Bronchial epithelial cell (primary cell): ENCODE results near the gene TMEM120B. TPM values are rescaled to one million over a fixed set of nuclear protein-coding genes. Genes with fewer than 3 reads are reported as not detected.
"Not testable (repeated sequence)": the region's sequence is repeated elsewhere in the genome, so short reads cannot be mapped to it uniquely, and the experiment has no call there.

Experiments used
- DNase-seq: peaks from one replicate; pipeline ENCODE4 v3.0.0-alpha.2; 2010; ENCODE audit warnings: low read depth
- FAIRE-seq: peaks from 2 replicates; lab custom pipeline; 2011; peaks lifted over from hg19 to GRCh38; lab: Jason Lieb, UNC
- H3K27me3 ChIP-seq: 2 replicates; pipeline ENCODE4 v1.5.1; 2011; ENCODE audit warnings: low read length; ENCODE audit not compliant: control insufficient read depth, insufficient read depth
- H3K36me3 ChIP-seq: 2 replicates; pipeline ENCODE4 v1.5.1; 2011; ENCODE audit warnings: low read length; ENCODE audit not compliant: control insufficient read depth, insufficient read depth
- H3K4me3 ChIP-seq: 2 replicates; pipeline ENCODE4 v1.5.1; 2011; ENCODE audit warnings: mild to moderate bottlenecking, low read depth, low read length, control low read depth
- CTCF ChIP-seq: IDR thresholded peaks from 2 replicates; pipeline ENCODE4 v1.5.1; 2011; ENCODE audit warnings: mild to moderate bottlenecking, moderate library complexity, low read length, control low read depth, inconsistent platforms; ENCODE audit not compliant: insufficient read depth, severe bottlenecking
- total RNA-seq: library from RNA; depleted of rRNA; stranded (reverse); fragments of >200 nt; gene quantifications from 2 replicates; pipeline ENCODE4 v1.2.1, GENCODE V29; 2014

The TMEM120B gene
- total RNA-seq, 1 donor from 2014 or later, result 9.7 TPM

DNA sequence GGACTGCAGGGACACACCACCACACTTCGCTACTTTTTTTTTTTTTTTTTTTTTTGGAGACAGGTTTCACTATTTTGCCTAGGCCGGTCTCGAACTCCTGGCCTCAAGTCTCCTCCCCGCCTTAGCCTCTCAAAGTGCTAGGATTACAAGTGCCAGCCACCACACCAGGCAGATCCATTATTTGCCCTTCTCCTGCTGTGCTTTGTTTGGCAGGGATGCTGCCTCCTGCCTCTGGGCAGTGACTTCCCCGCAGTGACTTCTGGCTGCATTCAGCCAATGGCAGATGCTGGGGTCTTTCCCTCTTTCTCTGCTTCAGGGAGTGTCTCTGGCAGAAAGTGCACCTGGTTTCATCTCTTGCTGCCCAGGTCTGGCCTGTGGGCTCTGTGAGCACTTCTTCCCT lies 36.4 kb upstream of the TMEM120B start:
- DNase-seq (no peak), FAIRE-seq (no peak)
- no peak for TF ChIP-seq CTCF
- no peaks in the 10 kb centered on the region for H3K36me3 ChIP-seq
- no peak overlapping the region for H3K4me3 ChIP-seq
- H3K27me3 ChIP-seq, result no peaks in the 10 kb centered on the region

- no peak for TF ChIP-seq CTCF
- FAIRE-seq, result no peak
Observed at GRCh38 chr12:121678305-121678704, 34.2 kb upstream of the TMEM120B start.

GRCh38 chr12:121678716-121679300 lies 33.7 kb upstream of the TMEM120B start:
- TF ChIP-seq CTCF, result no peak
- FAIRE-seq, result no peak
- H3K36me3 ChIP-seq, result no peaks in the 10 kb centered on the region
- no peaks in the 10 kb centered on the region for H3K27me3 ChIP-seq
- no peak for DNase-seq
- H3K4me3 ChIP-seq, result no peak overlapping the region

More at GRCh38 chr12:121678305-121678704, 34.2 kb upstream of the TMEM120B start:
- H3K4me3 ChIP-seq, result no peak overlapping the region
- H3K36me3 ChIP-seq, result no peaks in the 10 kb centered on the region
- no peaks in the 10 kb centered on the region for H3K27me3 ChIP-seq
- DNase-seq, result no peak

- not testable (repeated sequence) for H3K27me3 ChIP-seq, H3K36me3 ChIP-seq, DNase-seq, H3K4me3 ChIP-seq, FAIRE-seq
Observed at GRCh38 chr12:121679661-121680197, 32.8 kb upstream of the TMEM120B start.

- DNase-seq, result no peak
- no peak for TF ChIP-seq CTCF
- Histone ChIP-seq H3K36me3 (no peaks in the 10 kb centered on the region), H3K4me3 (no peak overlapping the region), H3K27me3 (no peaks in the 10 kb centered on the region)
- FAIRE-seq, result no peak
Observed at GRCh38 chr12:121688966-121689365, 23.6 kb upstream of the TMEM120B start.

DNA sequence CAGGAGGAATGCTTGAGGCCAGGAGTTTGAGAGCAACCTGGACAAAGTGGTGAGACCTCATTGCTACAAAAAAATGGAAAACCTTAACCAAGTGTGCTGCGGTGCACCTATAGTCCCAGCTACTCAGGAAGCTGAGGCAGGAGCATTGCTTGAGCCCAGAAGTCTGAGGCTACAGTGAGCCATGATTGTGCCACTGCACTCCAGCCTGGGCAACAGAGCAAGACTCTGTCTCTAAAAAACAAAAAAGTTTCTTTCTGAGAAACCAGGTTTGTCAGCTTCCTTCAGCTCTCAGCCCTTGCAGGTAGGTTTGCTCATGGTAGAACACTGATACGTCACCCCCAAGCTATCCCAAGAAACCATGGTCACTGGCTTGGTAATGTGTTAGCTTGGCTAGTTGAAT lies 23.1 kb upstream of the TMEM120B start:
- H3K4me3 ChIP-seq, result no peak overlapping the region
- FAIRE-seq, result no peak
- no peaks in the 10 kb centered on the region for H3K36me3 ChIP-seq
- H3K27me3 ChIP-seq, result no peaks in the 10 kb centered on the region
- TF ChIP-seq CTCF, result no peak
- no peak for DNase-seq

GRCh38 chr12:121692744-121693143 lies 19.8 kb upstream of the TMEM120B start:
- not testable (repeated sequence) for H3K4me3 ChIP-seq, H3K36me3 ChIP-seq, DNase-seq, FAIRE-seq, H3K27me3 ChIP-seq
